OCI-LY3 (cell line): ENCODE measurements around the gene TRIM31.

Source experiments
- EZH2phosphoT487 ChIP-seq: fragments of 200-600 bp; shearing (Covaris generic); IDR thresholded peaks from 2 replicates; pipeline ENCODE4 v1.6.1; 2018; ENCODE audit warnings: antibody characterized with exemption, mixed run types, low read depth
- TF ChIP-seq, protein P1 (sequence below): fragments of 200-600, 300-600 bp; sonication (generic); IDR thresholded peaks from 2 replicates; pipeline ENCODE4 v1.5.1; 2014; ENCODE audit warnings: antibody characterized with exemption, low read length, low read depth

GRCh38 chr6:30097902-30098768, 14.8 kb downstream of the TRIM31 start:
- TF ChIP-seq, protein P1, sequence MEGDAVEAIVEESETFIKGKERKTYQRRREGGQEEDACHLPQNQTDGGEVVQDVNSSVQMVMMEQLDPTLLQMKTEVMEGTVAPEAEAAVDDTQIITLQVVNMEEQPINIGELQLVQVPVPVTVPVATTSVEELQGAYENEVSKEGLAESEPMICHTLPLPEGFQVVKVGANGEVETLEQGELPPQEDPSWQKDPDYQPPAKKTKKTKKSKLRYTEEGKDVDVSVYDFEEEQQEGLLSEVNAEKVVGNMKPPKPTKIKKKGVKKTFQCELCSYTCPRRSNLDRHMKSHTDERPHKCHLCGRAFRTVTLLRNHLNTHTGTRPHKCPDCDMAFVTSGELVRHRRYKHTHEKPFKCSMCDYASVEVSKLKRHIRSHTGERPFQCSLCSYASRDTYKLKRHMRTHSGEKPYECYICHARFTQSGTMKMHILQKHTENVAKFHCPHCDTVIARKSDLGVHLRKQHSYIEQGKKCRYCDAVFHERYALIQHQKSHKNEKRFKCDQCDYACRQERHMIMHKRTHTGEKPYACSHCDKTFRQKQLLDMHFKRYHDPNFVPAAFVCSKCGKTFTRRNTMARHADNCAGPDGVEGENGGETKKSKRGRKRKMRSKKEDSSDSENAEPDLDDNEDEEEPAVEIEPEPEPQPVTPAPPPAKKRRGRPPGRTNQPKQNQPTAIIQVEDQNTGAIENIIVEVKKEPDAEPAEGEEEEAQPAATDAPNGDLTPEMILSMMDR, result no peak
- TF ChIP-seq EZH2phosphoT487, result no peak
